ENCODE data around the gene COL8A1. TPM values are rescaled to one million over a fixed set of nuclear protein-coding genes. Genes with fewer than 3 reads are reported as not detected.

The COL8A1 gene
- total and polyA plus RNA-seq, 9 of the 15 experiments (the other 6 are each of a cell fraction or from before 2014, with no cell fraction given), result 0.07 TPM; not detected in 8

DNA sequence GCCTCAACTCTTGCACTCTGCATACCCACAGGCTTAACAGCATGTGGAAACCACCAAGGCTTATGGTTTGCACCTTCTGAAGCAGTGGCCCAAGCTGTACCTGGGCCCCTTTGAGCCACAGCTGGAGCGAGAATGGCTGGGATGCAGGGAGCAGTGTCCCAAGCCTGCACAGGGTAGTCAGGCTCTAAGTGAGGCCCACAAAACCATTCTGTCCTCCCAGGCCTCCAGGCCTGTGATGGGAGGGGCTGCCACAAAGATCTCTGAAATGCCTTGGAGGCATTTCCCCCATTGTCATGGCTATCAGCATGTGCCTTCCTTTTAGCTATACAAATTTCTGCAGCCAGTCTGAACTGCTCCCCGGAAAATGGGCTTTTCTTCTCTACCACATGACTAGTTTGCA, 166.8 kb downstream of the COL8A1 start (continued):
- TF ChIP-seq CEBPZ (IDR thresholded peaks at IDR 0.05; ENCODE audit: borderline replicate concordance, low read depth, low read length) (peak; percentile 56; the same call in 1 of the 2 replicates), L3MBTL2 (IDR thresholded peaks at IDR 0.05) (no peak), POLR3G (IDR thresholded peaks at IDR 0.05; ENCODE audit: extremely low read depth, insufficient read length, insufficient replicate concordance) (no peak), NCOA2 (IDR thresholded peaks at IDR 0.05; ENCODE audit: partially characterized antibody in 2 of 2) (no peak), PYGO2 (tag; IDR thresholded peaks at IDR 0.05) (no peak), PHB2 (IDR thresholded peaks at IDR 0.05; ENCODE audit: low read depth) (no peak), CHD1 (IDR thresholded peaks at IDR 0.05; ENCODE audit: low read length) (no peak), SMAD4 (CRISPR knock-in tag; conservative IDR thresholded peaks at IDR 0.05) (no peak), TRIM28 (IDR thresholded peaks at IDR 0.05) (peak; percentile 24; the same call in 1 of the 2 replicates), NRF1 (conservative IDR thresholded peaks at IDR 0.05 in 1 of 2, IDR thresholded peaks at IDR 0.05 in 1 of 2) (no peak), RAD51 (IDR thresholded peaks at IDR 0.05; ENCODE audit: borderline replicate concordance, low read depth) (no peak), HCFC1 (IDR thresholded peaks at IDR 0.05; ENCODE audit: low read depth, low read length) (no peak)
- TF ChIP-seq, protein P1, sequence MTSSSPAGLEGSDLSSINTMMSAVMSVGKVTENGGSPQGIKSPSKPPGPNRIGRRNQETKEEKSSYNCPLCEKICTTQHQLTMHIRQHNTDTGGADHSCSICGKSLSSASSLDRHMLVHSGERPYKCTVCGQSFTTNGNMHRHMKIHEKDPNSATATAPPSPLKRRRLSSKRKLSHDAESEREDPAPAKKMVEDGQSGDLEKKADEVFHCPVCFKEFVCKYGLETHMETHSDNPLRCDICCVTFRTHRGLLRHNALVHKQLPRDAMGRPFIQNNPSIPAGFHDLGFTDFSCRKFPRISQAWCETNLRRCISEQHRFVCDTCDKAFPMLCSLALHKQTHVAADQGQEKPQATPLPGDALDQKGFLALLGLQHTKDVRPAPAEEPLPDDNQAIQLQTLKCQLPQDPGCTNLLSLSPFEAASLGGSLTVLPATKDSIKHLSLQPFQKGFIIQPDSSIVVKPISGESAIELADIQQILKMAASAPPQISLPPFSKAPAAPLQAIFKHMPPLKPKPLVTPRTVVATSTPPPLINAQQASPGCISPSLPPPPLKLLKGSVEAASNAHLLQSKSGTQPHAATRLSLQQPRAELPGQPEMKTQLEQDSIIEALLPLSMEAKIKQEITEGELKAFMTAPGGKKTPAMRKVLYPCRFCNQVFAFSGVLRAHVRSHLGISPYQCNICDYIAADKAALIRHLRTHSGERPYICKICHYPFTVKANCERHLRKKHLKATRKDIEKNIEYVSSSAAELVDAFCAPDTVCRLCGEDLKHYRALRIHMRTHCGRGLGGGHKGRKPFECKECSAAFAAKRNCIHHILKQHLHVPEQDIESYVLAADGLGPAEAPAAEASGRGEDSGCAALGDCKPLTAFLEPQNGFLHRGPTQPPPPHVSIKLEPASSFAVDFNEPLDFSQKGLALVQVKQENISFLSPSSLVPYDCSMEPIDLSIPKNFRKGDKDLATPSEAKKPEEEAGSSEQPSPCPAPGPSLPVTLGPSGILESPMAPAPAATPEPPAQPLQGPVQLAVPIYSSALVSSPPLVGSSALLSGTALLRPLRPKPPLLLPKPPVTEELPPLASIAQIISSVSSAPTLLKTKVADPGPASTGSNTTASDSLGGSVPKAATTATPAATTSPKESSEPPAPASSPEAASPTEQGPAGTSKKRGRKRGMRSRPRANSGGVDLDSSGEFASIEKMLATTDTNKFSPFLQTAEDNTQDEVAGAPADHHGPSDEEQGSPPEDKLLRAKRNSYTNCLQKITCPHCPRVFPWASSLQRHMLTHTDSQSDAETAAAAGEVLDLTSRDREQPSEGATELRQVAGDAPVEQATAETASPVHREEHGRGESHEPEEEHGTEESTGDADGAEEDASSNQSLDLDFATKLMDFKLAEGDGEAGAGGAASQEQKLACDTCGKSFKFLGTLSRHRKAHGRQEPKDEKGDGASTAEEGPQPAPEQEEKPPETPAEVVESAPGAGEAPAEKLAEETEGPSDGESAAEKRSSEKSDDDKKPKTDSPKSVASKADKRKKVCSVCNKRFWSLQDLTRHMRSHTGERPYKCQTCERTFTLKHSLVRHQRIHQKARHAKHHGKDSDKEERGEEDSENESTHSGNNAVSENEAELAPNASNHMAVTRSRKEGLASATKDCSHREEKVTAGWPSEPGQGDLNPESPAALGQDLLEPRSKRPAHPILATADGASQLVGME (CRISPR knock-in tag; IDR thresholded peaks at IDR 0.05), result no peak
- TF ChIP-seq, protein P2, sequence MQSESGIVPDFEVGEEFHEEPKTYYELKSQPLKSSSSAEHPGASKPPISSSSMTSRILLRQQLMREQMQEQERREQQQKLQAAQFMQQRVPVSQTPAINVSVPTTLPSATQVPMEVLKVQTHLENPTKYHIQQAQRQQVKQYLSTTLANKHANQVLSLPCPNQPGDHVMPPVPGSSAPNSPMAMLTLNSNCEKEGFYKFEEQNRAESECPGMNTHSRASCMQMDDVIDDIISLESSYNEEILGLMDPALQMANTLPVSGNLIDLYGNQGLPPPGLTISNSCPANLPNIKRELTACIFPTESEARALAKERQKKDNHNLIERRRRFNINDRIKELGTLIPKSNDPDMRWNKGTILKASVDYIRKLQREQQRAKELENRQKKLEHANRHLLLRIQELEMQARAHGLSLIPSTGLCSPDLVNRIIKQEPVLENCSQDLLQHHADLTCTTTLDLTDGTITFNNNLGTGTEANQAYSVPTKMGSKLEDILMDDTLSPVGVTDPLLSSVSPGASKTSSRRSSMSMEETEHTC (IDR thresholded peaks at IDR 0.05), result no peak
